DND-41 (cell line): Measurements from ENCODE around the gene ABCA10.

ENCODE experiments used
- ATAC-seq: fragments of 200-7000 bp; cut with Tn5 transposase; 3 replicates; pipeline ENCODE4 v1.9.1; 2021; ENCODE audit warnings: low read depth; ENCODE audit not compliant: insufficient read depth
- DNase-seq: peaks from one replicate; pipeline ENCODE4 v3.0.0-alpha.2; 2020
- H2AFZ ChIP-seq: 2 replicates; pipeline ENCODE4 v1.6.0; 2012; ENCODE audit warnings: low read depth, low read length
- H3K27ac ChIP-seq: 2 replicates; pipeline ENCODE4 v1.5.1; 2012; ENCODE audit warnings: low read length, inconsistent platforms
- H3K27me3 ChIP-seq: fragments of 200-600 bp; sonication (generic); 2 replicates; pipeline ENCODE4 v1.6.0; 2012; ENCODE audit warnings: low read length, mild to moderate bottlenecking, inconsistent platforms; ENCODE audit not compliant: insufficient read depth, poor library complexity
- H3K36me3 ChIP-seq: 2 replicates; pipeline ENCODE4 v1.5.1; 2012; ENCODE audit warnings: low read length, inconsistent platforms; ENCODE audit not compliant: insufficient read depth
- H3K4me1 ChIP-seq: 2 replicates; pipeline ENCODE4 v1.5.1; 2012; ENCODE audit warnings: mild to moderate bottlenecking, low read length; ENCODE audit not compliant: insufficient read depth
- H3K4me2 ChIP-seq: 2 replicates; pipeline ENCODE4 v1.6.0; 2012; ENCODE audit warnings: mild to moderate bottlenecking, moderate library complexity, low read length, inconsistent platforms; ENCODE audit not compliant: insufficient read depth
- H3K4me3 ChIP-seq, 2 experiments: fragments of 200-600 bp in 1 of 2; shearing (Covaris generic) in 1 of 2; 2 replicates each; pipeline ENCODE4 v1.5.1; 2012 to 2016; ENCODE audit warnings: inconsistent platforms in 2 of 2, low read length in 2 of 2, mild to moderate bottlenecking in 2 of 2, low read depth in 1 of 2, moderate library complexity in 1 of 2
- H3K79me2 ChIP-seq: 2 replicates; pipeline ENCODE4 v1.6.0; 2012; ENCODE audit warnings: low read length, inconsistent platforms; ENCODE audit not compliant: insufficient read depth
- H3K9ac ChIP-seq: 2 replicates; pipeline ENCODE4 v1.6.0; 2012; ENCODE audit warnings: low read depth, mild to moderate bottlenecking, inconsistent platforms, low read length, moderate library complexity
- H3K9me3 ChIP-seq: 2 replicates; pipeline ENCODE4 v1.5.1; 2012; ENCODE audit warnings: low read length, moderate library complexity, mild to moderate bottlenecking, inconsistent platforms; ENCODE audit not compliant: insufficient read depth, severe bottlenecking
- H4K20me1 ChIP-seq: 2 replicates; pipeline ENCODE4 v1.6.0; 2012; ENCODE audit warnings: low read length; ENCODE audit not compliant: insufficient read depth
- EZH2 ChIP-seq: IDR thresholded peaks from 3 replicates; pipeline ENCODE4 v1.6.1; 2012; ENCODE audit warnings: borderline replicate concordance, low read depth, mild to moderate bottlenecking, moderate library complexity, low read length, inconsistent platforms; ENCODE audit not compliant: severe bottlenecking
- TF ChIP-seq, protein P1 (sequence below): IDR thresholded peaks from 2 replicates; pipeline ENCODE4 v1.5.1; 2012; ENCODE audit warnings: borderline replicate concordance, low read length, moderate library complexity, mild to moderate bottlenecking; ENCODE audit not compliant: poor library complexity, severe bottlenecking; ENCODE audit errors: extremely low read depth

The ABCA10 gene

DNA sequence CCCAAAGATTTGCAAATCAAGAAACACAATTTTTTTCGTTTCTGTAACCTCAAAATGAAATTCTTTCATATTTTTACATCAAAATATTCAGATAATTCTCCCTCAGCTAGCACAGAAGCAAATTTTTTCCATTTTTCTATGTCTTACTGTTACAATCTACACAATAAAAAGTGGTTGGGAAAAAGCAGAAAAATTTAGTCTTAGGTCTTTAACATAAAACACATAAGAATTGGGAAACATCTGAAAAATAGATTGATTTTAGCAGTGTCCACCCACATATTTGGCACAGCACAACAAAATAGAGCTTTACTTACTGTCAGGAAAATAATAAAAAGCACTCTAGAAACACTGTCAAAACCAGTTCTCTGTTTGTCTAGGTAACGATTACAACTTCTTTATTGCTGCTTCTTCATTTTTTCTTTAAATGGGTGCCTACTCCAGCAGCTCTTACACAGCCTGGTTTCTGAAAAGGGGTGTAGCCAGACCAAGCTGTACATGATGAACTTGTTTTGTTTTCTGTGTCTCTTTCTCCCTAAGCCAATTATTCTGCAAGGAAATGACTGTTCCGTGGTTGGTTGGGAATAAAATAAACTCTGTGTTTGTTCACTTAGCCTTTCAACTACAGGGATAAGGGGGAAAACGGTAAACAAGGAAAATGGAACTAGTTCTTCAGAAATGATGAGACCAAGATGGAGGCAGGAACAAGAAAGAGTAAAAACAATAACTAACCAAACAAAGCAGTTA is 87.0 kb downstream of the ABCA10 start, which contains the start of gene ABCA6:
TSS of gene ABCA6 (minus strand) at position 465 of the 744 bp plus-strand sequence. CDS start 1,192 bp downstream, outside the sequence.
- TF ChIP-seq EZH2, result no peak
- TF ChIP-seq, protein P1, sequence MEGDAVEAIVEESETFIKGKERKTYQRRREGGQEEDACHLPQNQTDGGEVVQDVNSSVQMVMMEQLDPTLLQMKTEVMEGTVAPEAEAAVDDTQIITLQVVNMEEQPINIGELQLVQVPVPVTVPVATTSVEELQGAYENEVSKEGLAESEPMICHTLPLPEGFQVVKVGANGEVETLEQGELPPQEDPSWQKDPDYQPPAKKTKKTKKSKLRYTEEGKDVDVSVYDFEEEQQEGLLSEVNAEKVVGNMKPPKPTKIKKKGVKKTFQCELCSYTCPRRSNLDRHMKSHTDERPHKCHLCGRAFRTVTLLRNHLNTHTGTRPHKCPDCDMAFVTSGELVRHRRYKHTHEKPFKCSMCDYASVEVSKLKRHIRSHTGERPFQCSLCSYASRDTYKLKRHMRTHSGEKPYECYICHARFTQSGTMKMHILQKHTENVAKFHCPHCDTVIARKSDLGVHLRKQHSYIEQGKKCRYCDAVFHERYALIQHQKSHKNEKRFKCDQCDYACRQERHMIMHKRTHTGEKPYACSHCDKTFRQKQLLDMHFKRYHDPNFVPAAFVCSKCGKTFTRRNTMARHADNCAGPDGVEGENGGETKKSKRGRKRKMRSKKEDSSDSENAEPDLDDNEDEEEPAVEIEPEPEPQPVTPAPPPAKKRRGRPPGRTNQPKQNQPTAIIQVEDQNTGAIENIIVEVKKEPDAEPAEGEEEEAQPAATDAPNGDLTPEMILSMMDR, result no peak

DNA sequence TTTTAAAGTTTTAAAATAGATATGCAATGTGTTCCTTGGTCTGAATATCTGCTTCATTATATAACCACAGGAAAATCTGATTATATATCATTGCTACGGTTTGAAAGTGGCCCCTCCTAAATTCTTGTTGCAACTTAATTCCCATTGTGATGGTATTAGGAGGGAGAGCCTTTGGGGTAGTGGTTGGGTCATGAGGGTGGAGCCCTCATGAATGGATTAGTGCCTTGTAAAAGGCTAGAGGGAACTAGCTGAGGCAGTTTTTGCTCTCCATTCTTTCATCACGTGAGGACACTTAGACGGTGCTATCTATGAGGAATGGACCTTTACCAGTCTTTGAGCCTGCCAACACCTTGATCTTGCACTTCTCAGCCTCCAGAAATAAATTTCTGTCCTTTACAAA is 94.5 kb downstream of the ABCA10 start:
- Histone ChIP-seq H3K4me2 (no peak overlapping the region), H3K9me3 (no peaks in the 10 kb centered on the region), H3K4me3 (no peak overlapping the region), H3K27ac (no peak overlapping the region), H3K36me3 (no peaks in the 10 kb centered on the region), H3K4me1 (no peaks in the 10 kb centered on the region), H2AFZ (no peak overlapping the region), H3K79me2 (no peaks in the 10 kb centered on the region), H4K20me1 (no peaks in the 10 kb centered on the region), H3K9ac (no peak overlapping the region), H3K27me3 (no peaks in the 10 kb centered on the region)
- ATAC-seq, result no peak
- TF ChIP-seq, protein P1, result no peak
- TF ChIP-seq EZH2, result no peak
- DNase-seq, result no peak

More for the DNA sequence above, 87.0 kb downstream of the ABCA10 start, which contains the start of gene ABCA6:
- no peak for DNase-seq
- Histone ChIP-seq H3K4me2 (no peak within 1 kb of the TSS), H3K79me2 (no peaks in the 10 kb centered on the region), H3K27me3 (peaks cover 9% of the 10 kb centered on the region), H2AFZ (no peak within 1 kb of the TSS), H3K4me1 (no peaks in the 10 kb centered on the region), H3K27ac (no peak within 1 kb of the TSS), H4K20me1 (no peaks in the 10 kb centered on the region), H3K9me3 (no peaks in the 10 kb centered on the region), H3K4me3 (no peak within 1 kb of the TSS), H3K9ac (no peak within 1 kb of the TSS), H3K36me3 (no peaks in the 10 kb centered on the region)
- no peak for ATAC-seq

DNA sequence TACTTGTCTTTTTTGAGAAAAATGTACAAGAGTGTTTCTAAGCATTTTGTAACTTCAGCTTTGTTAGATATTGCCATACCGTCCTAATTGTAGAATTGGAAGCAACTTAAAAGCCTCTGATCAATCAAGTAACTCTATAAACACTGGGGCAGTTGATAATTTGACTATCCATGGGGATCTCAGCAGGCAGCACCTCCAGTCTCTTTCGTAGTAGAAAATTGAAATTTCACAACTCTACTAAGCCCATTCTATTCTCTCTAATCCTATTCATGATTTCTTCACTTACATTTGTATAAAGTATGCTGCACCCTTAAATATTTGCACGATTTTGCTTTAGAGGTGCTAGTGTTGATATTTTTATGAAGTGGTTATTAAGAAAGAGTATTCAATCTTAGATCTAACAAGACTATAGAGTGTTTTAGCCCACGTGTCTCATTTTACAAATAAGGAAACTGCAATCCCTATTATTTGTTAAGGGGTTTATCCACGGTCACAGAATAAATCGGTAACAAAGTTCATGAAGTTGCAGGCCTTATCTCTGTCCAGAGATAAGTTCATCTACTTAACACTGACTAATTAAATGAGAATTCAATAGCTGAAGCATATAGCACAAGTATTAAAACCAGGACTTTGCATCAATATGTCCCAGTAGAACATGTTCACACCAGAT is 97.9 kb downstream of the ABCA10 start:
- ATAC-seq, result no peak
- no peaks in the 10 kb centered on the region for H3K36me3 ChIP-seq
- no peak overlapping the region for H3K9ac ChIP-seq
- no peak overlapping the region for H2AFZ ChIP-seq
- H4K20me1 ChIP-seq, result no peaks in the 10 kb centered on the region
- TF ChIP-seq EZH2, result no peak
- TF ChIP-seq, protein P1, result no peak
- H3K27ac ChIP-seq, result no peak overlapping the region
- H3K4me3 ChIP-seq, result no peak overlapping the region
- no peak for DNase-seq
- H3K4me1 ChIP-seq, result no peaks in the 10 kb centered on the region
- no peak overlapping the region for H3K4me2 ChIP-seq
- H3K27me3 ChIP-seq, result no peaks in the 10 kb centered on the region
- no peaks in the 10 kb centered on the region for H3K79me2 ChIP-seq
- no peaks in the 10 kb centered on the region for H3K9me3 ChIP-seq
